GM18520 (cell line): Measurements from ENCODE around the gene OR13J1.

Source experiments
- ATAC-seq: cut with Tn5 transposase; IDR thresholded peaks from one replicate; pipeline ENCODE4 v1.9.1; 2021; ENCODE audit not compliant: unreplicated experiment

OR13J1 gene

DNA sequence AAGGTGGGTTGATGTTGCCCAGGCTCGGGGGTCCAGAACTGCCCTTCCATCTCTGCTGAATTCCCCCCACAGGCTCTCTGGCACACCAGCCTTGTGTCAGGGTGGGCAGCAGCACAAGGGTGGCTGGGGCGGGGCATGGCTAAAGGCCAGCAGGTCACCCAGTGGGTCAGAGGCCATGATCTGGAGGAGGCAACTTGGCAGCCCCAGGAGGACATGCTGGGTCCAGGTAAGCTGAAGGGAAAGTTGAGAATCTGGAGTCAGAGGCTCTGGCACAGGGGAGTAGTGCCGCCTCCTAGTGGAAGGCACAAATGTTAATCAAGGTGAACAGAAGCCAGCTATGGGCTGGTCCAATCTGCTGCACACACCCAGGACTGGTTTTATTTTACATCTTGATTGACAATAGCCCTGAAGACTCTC is 35.0 kb downstream of the OR13J1 start:
- no peak for ATAC-seq

DNA sequence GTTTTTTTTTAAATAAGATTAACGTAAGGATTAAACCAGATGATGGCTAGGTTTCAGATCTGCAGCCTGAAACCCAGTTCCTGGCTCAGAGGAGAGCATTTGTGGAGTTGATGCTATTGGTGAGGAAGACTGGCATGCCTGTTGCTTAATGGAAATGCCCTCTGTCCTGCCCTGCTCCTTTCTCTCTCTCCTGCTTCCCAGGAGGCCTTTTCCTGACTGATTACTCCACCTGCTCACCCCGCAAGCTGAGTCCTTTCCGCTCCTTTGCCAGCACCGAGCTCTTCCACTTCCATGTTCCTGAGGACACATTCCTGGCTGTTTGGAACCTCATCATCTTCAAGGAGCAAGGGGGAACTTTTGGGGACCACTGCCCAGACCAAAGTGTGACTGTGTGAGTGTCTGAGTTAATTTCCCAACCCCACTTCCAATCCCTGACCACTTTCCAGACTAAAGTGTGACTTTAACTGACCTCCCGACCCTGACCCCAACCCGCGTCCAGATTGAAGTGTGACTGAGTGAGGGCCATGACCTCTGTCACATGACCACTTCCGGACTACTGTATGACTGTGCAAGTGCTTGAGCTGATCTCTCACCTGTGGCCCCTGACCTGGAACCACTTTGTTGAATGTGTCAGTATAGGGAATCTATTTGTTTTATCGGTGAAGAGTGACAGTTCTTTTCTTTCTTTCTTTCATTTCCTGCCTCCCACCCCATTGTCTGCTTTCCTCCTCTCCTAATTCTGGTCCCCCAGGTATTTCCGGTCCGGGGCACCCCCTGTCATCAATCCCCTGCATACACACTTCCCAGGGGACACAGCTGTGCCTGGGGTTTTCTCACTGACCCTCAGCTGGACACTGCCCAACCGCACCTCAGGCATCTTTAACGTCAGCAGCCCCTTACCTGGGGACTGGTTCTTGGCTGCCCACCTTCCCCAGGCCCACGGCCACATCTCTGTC is 35.7 kb downstream of the OR13J1 start:
- ATAC-seq = no peak

DNA sequence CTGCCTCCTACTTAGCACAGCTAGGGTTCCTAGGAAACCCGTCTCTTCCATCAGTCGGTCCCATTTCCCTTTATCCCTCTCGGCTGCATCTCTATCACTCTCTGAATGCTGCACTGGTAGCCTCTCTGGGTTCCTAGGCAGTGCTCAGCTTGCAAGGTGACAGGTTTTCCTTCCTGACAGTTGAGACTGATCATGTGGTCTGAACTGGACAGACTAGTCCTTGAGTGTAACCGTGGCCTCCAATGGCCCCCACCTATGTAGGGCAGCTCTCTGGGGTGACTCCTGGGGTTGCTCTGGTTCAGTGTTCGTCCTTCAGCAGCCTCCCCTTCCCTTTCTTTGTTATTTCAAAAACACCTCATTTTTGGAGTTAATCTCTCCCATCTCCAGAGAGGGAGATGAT is 37.4 kb downstream of the OR13J1 start:
- no peak for ATAC-seq

DNA sequence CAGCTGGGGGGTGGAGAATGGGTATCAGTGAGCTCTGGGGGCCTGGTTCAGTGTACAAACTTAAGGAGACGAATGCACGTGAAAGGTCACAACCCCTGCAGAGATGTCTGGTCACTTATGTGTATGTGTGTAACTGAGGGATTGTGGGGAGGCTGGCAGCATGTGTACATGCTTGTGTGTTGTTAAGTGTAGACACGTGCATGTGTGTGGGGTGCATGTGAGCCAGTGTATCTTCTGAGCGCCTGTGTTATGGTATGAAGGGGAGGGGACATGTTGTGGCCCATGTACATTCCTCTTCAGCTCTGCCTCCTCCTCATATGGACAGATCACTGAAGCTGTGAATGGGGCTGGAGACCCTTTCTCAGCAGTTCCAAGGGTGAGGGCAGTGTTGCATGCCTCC is 39.2 kb downstream of the OR13J1 start:
- no peak for ATAC-seq

DNA sequence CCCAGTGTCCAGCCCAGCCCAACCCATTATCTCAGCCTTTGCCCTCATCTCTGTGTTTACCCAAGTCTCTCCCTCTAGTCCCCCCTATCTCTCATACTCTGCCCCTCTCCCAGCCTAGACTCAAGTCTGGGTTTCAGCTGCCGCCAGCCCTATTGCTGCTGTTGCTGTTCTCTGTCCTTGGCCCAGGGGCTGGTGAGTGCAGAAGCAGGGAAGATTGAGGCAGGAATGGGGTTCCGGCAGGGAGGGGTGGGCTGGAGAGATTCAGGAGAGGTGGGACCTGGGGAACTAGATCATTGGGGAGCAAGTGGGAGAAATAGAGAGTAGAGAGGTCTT is 40.5 kb downstream of the OR13J1 start:
- ATAC-seq = no peak

DNA sequence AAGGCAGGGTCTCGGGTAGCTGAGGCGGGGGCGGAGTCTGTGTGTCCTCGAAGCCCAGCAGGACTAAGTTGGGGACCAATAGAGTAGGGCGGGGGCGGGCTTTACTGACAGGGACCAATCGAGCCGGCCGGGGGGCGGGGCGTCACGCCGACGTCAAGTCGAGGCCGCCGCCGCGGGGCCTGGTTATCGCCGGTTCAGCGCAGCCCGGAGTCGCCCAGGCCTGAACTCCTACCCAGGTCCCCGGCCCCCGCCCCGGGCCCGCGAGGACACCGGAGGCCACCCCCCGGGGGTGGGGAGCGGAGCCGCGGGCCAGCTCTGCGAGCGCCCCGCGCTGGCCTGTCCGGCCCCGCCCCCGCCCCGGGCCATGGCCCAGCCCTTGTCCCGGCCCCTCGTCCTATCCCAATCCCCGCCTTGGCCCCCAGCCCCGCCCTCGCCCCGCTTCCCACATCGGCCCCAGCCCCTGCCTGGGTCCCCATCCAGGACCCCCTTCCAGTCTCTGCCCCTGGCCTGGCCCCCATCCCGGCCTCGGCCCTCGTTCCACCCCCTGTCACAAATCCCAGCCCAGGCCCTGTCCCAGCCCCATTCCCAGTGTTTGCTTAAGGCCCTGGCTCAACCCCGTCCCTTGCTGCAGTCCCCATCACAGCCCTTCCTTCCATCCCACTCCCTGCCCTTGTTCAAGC is 41.0 kb downstream of the OR13J1 start, which contains the start of gene TMEM8B:
Gene TMEM8B (plus strand): TSS at position 145 of the 680 bp plus-strand sequence. CDS start 220 bp downstream, at position 365.
- ATAC-seq = peak; percentile 49

DNA sequence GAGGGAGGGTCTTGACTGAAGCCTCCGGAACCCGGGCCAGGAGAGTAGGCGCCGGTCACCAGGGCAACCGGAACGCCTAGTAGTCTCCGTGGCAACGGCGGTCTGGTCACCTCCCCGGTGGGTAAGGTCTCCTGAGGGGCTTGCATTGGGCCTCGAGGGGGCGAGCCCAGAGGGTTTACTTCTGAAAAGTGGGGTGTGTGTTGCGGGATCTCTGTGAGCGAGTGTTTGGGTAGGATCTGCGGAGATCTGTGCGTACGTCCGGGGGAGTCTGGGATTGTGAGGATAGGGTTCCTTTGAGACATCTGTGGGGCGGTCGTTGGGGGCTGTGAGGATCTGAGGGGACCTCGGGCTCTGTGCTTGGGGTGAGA is 41.5 kb downstream of the OR13J1 start, which contains the start of gene FAM221B:
Gene FAM221B (minus strand): TSS at position 17 of the 368 bp plus-strand sequence. CDS start 2,571 bp downstream, outside the sequence.
- no peak for ATAC-seq

DNA sequence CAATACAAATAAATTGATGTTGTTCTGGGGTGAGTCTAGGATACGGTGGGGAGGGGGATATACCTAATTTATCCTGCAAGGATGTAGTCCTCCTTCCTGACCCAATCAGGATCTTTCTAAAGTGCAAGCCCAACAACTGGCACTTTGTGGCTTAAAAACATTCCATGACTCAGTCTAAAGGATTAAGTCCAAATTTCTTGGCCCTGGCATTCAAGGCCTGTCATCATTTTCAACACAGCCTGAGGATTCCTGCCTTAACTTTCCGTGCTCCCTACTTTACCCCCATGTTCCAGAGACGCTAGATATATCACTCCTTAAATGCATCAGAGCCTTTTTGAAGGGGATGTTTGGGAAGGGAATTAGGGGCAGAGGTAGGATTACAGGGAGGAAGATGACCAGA is 42.7 kb downstream of the OR13J1 start:
- no peak for ATAC-seq

DNA sequence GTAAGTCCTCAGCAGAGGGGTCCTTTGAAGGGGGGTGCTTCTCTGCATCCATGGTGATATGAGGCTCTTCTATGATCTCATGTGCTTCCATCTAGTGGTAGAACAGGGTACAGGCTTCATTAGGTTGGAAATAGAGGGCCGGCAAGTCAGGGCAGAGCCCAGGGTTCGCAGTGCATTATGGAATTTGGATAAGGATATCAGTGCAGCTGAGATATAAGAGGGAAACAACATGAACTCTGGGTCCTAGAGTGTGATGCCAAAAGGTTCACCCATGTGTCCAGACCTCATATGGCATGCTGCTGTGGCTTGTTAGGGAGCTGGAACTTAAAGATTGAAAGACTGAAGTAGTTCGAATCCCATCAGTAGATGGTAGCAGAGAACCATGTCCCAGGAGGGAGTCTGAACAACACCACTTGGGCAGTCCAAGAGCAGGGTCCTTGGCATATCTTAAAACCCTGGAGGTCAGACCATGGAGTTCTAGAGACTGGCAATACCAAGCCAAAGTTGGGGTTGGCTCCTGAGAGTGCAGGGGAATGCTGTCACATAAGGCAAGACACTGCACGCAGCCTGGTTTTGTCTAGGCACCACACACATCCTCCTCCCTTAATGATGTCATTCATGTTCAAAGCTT is 44.0 kb downstream of the OR13J1 start:
- peak; percentile 44 for ATAC-seq

DNA sequence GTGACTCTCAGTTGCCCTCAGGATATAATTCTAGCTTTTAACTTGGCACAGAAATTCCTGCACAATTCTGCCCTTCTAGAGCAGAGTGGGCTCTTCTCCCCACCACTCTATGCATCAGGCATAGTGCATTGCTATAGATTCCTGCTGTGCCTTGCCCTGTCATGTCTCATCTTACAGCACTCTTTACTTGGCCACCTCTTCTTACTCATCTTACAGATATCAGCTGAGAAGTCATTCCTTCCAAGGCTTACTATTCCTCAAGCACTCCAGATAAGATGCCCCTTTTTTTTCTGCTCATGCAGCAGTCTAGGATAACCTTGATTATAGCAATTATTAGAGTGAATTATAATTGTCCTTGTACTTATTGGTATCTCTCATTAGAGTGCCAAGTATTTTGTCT is 47.3 kb downstream of the OR13J1 start:
- no peak for ATAC-seq

DNA sequence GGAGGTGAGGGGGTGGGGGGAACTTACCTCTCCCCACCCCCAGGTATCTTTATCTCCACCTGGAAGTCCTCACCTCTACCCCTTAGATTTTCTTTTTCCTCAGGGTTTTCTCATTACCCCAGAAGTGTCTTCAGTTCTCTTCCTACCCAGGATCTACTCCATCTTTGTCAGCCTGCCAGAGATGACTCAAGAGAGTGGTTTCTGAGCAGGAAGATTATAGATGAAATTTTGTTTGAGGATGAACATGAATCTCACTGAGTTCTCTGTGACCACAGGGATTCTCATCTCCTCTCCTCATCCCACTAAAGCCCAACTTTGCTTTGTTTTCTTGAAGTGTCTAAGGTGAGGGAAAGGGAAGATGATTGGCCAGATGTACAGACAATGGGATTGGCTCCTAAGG is 50.1 kb downstream of the OR13J1 start:
- no peak for ATAC-seq
